Large intestine (tissue), 12 donors: Measurements from ENCODE around the gene PDIA6. TPM values are rescaled to one million over a fixed set of nuclear protein-coding genes. Genes with fewer than 3 reads are reported as not detected.

Source experiments
- DNase-seq, 2 donors: peaks; one replicate each; pipeline versions ENCODE4 v3.0.0 to v3.0.0-alpha.2; 2013
- H3K27ac ChIP-seq: one replicate; pipeline ENCODE4 v1.5.1; 2013; ENCODE audit warnings: low read length
- H3K27me3 ChIP-seq: 2 replicates; pipeline ENCODE4 v1.6.1; 2013; ENCODE audit warnings: low read length; ENCODE audit not compliant: control insufficient read depth, insufficient read depth
- H3K36me3 ChIP-seq: 2 replicates; pipeline ENCODE4 v1.6.1; 2013; ENCODE audit warnings: low read length; ENCODE audit not compliant: control insufficient read depth, insufficient read depth
- H3K4me1 ChIP-seq: one replicate; pipeline ENCODE4 v1.6.1; 2013; ENCODE audit warnings: low read length; ENCODE audit not compliant: control insufficient read depth, insufficient read depth
- H3K4me3 ChIP-seq: one replicate; pipeline ENCODE4 v1.5.1; 2013; ENCODE audit warnings: low read length
- H3K9me3 ChIP-seq: one replicate; pipeline ENCODE4 v1.6.1; 2013; ENCODE audit warnings: mild to moderate bottlenecking, low read depth, low read length, moderate library complexity; ENCODE audit not compliant: control insufficient read depth
- WGBS: methylation state at CpG from one replicate; pipeline ENCODE4 v1.1.5; 2013; ENCODE audit warnings: low lambda C conversion rate; ENCODE audit not compliant: insufficient coverage; 5-methylcytosine and 5-hydroxymethylcytosine counted together
- long read RNA-seq, 11 donors: transcript quantifications; one replicate each; lab custom pipeline, GENCODE V29; 2026
- polyA plus RNA-seq: library from polyadenylated mRNA; unstranded; fragments of 120-200 nt; gene quantifications from one replicate; pipeline ENCODE4 v1.2.1, GENCODE V29; 2013

Gene PDIA6, protein sequence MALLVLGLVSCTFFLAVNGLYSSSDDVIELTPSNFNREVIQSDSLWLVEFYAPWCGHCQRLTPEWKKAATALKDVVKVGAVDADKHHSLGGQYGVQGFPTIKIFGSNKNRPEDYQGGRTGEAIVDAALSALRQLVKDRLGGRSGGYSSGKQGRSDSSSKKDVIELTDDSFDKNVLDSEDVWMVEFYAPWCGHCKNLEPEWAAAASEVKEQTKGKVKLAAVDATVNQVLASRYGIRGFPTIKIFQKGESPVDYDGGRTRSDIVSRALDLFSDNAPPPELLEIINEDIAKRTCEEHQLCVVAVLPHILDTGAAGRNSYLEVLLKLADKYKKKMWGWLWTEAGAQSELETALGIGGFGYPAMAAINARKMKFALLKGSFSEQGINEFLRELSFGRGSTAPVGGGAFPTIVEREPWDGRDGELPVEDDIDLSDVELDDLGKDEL
- polyA plus RNA-seq: 258 TPM
- long read RNA-seq, donor 1, transcript PDIA6-201 (13 exons, 2,338 nt): major isoform, 77 of 94 reads
- long read RNA-seq, donor 1, partial matches to known transcripts: 17 of 94 reads
- long read RNA-seq, donor 1, other reads (novel, unspliced or antisense): 0 of 94 reads
- long read RNA-seq, donor 2, transcript PDIA6-201 (13 exons, 2,338 nt): major isoform, 122 of 201 reads
- long read RNA-seq, donor 2, partial matches to known transcripts: 74 of 201 reads
- long read RNA-seq, donor 2, other reads (novel, unspliced or antisense): 5 of 201 reads
- long read RNA-seq, donor 3: 0 reads
- long read RNA-seq, donor 4, transcript PDIA6-201 (13 exons, 2,338 nt): major isoform, 15 of 15 reads
- long read RNA-seq, donor 4, partial matches to known transcripts: 0 of 15 reads
- long read RNA-seq, donor 4, other reads (novel, unspliced or antisense): 0 of 15 reads
- long read RNA-seq, donor 5, transcript PDIA6-201 (13 exons, 2,338 nt): major isoform, 81 of 90 reads
- long read RNA-seq, donor 5, partial matches to known transcripts: 9 of 90 reads
- long read RNA-seq, donor 5, other reads (novel, unspliced or antisense): 0 of 90 reads
- long read RNA-seq, donor 6, transcript PDIA6-201 (13 exons, 2,338 nt): major isoform, 120 of 181 reads
- long read RNA-seq, donor 6, partial matches to known transcripts: 60 of 181 reads
- long read RNA-seq, donor 6, other reads (novel, unspliced or antisense): 0 of 181 reads
- long read RNA-seq, donor 7, transcript PDIA6-201 (13 exons, 2,338 nt): major isoform, 60 of 71 reads
- long read RNA-seq, donor 7, partial matches to known transcripts: 11 of 71 reads
- long read RNA-seq, donor 7, other reads (novel, unspliced or antisense): 0 of 71 reads
- long read RNA-seq, donor 8, transcript PDIA6-201 (13 exons, 2,338 nt): major isoform, 167 of 228 reads
- long read RNA-seq, donor 8, partial matches to known transcripts: 61 of 228 reads
- long read RNA-seq, donor 8, other reads (novel, unspliced or antisense): 0 of 228 reads
- long read RNA-seq, donor 9, transcript PDIA6-201 (13 exons, 2,338 nt): major isoform, 87 of 135 reads
- long read RNA-seq, donor 9, partial matches to known transcripts: 47 of 135 reads
- long read RNA-seq, donor 9, other reads (novel, unspliced or antisense): 0 of 135 reads
- long read RNA-seq, donor 10, transcript PDIA6-201 (13 exons, 2,338 nt): major isoform, 157 of 204 reads
- long read RNA-seq, donor 10, partial matches to known transcripts: 41 of 204 reads
- long read RNA-seq, donor 10, other reads (novel, unspliced or antisense): 5 of 204 reads
- long read RNA-seq, donor 11, transcript PDIA6-201 (13 exons, 2,338 nt): major isoform, 111 of 124 reads
- long read RNA-seq, donor 11, partial matches to known transcripts: 13 of 124 reads
- long read RNA-seq, donor 11, other reads (novel, unspliced or antisense): 0 of 124 reads

- peak; percentile 96 to 98 for DNase-seq
- Histone ChIP-seq H3K4me1 (peaks cover 15% of the 10 kb centered on the region), H3K9me3 (no peaks in the 10 kb centered on the region), H3K27ac (peak within 1 kb of the TSS; percentile 67), H3K4me3 (peak within 1 kb of the TSS; percentile 79), H3K36me3 (no peaks in the 10 kb centered on the region), H3K27me3 (peaks cover 6% of the 10 kb centered on the region)
- no CpG with 5 or more reads among the region's 98 CpGs for WGBS
Measured at GRCh38 chr2:10812362-10813162, at the start of gene PDIA6. Gene PDIA6 (minus strand): TSS chr2:10812785. CDS start chr2:10812696, 89 bp downstream.

GRCh38 chr2:10862330-10862729 is 49.7 kb upstream of the PDIA6 start:
- DNase-seq: no peak
- H3K4me3 ChIP-seq: no peak overlapping the region
- H3K9me3 ChIP-seq: no peaks in the 10 kb centered on the region
- H3K36me3 ChIP-seq: no peaks in the 10 kb centered on the region
- WGBS: no CpG with 5 or more reads among the region's 10 CpGs
- H3K27ac ChIP-seq: no peak overlapping the region
- H3K27me3 ChIP-seq: peaks cover 19% of the 10 kb centered on the region
- H3K4me1 ChIP-seq: no peaks in the 10 kb centered on the region

DNA sequence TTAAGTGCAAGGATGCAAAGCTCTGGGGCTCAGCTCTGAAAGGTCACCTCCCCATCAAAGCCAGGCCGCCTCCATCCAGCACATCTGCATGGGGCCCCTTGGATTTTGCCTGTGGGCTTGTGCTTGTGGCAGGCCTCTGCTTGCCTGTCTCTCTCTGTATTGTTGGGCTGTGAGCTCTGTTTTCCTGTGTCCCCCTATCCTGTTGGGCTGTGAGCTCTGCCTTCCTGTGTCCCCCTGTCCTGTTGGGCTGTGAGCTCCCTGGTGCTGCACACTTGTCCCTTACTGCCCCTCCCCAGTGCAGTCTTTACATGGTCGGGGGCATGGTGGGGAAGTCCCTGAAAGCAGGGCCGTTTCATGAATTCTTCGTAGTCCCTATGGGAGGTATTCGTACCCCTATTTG is 49.2 kb upstream of the PDIA6 start:
- Histone ChIP-seq H3K27me3 (peaks cover 19% of the 10 kb centered on the region), H3K27ac (no peak overlapping the region), H3K4me1 (no peaks in the 10 kb centered on the region), H3K4me3 (no peak overlapping the region), H3K9me3 (no peaks in the 10 kb centered on the region), H3K36me3 (no peaks in the 10 kb centered on the region)
- DNase-seq: no peak
- WGBS: 80% methylated on average over 1 of the region's 5 CpGs

DNA sequence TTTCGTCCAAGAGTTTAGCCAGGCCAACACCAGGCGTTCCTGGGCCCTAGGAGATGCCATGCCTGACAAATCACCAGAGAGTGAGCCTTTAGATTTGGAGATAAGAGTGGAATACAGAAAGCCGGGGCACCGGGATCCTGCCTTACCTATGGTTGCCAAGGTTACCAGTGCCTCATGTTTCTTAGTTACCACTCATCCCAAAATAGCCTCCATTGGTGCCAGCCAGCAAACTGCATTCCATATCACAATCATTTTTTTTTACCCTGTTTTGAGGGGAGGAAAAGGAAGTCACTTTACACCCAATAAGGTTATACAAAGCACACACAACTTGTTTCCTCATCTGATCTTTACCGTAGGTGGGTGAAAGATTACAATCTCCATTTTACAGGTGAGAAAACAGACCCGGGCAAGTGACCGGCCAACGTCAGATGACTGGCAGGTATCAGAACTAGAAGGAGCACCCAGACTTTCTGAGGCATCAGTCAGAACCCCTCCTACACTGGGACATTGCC is 48.3 kb upstream of the PDIA6 start:
- Histone ChIP-seq H3K4me3 (no peak overlapping the region), H3K9me3 (no peaks in the 10 kb centered on the region), H3K27me3 (peaks cover 19% of the 10 kb centered on the region), H3K4me1 (no peaks in the 10 kb centered on the region), H3K36me3 (no peaks in the 10 kb centered on the region), H3K27ac (no peak overlapping the region)
- DNase-seq: no peak
- WGBS: no CpG with 5 or more reads among the region's 8 CpGs

GRCh38 chr2:10860081-10860813 is 47.7 kb upstream of the PDIA6 start:
- Histone ChIP-seq H3K9me3 (no peaks in the 10 kb centered on the region), H3K4me1 (no peaks in the 10 kb centered on the region), H3K27me3 (peaks cover 14% of the 10 kb centered on the region), H3K4me3 (no peak overlapping the region), H3K27ac (no peak overlapping the region), H3K36me3 (no peaks in the 10 kb centered on the region)
- no peak for DNase-seq
- WGBS: 100% methylated on average over 1 of the region's 13 CpGs

DNA sequence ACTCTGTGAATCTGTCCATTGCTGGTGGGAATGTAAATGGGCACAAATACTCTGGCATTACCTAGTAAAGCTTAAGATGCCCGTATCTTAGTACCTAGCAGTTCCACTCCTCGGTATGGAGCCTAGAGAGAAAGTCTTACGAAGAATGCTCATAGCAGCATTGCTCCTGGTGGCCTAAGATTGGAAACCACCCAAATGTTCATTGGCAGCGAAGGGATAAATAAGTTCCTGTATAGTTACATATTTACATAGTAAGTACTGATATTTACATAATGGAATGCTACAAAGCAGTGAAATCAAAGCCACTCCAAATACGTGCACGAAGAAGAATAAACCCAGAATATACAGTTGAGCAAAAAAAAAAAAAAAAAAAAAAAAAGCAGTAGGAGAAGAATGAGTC is 46.7 kb upstream of the PDIA6 start:
- Histone ChIP-seq H3K4me3 (no peak overlapping the region), H3K36me3 (no peaks in the 10 kb centered on the region), H3K27ac (no peak overlapping the region), H3K27me3 (peaks cover 8% of the 10 kb centered on the region), H3K9me3 (no peaks in the 10 kb centered on the region), H3K4me1 (no peaks in the 10 kb centered on the region)
- DNase-seq: no peak
- WGBS: 93% methylated on average over 2 of the region's 6 CpGs

DNA sequence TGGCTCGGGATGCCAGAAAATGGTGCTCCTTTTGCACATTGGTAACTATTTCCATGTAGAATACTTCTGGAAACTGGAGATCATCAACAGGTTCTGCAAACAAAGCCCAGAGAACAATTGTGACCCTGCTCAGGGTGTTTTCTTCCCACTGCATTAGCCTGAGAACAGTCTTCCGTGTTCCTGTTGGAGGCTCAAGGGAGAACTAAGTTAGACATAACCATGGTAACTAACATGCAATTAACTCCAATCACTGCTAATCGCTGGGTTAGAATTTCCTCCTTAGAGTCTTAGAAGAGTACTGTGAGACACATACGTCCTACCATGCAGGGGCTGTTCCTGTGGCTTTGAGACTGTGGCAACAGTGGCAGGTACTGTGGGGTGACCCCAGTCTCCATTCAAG is 36.0 kb upstream of the PDIA6 start:
- no peaks in the 10 kb centered on the region for H3K4me1 ChIP-seq
- no peak for DNase-seq
- H3K4me3 ChIP-seq: no peak overlapping the region
- H3K27ac ChIP-seq: no peak overlapping the region
- no peaks in the 10 kb centered on the region for H3K9me3 ChIP-seq
- no peaks in the 10 kb centered on the region for H3K36me3 ChIP-seq
- no CpG with 5 or more reads among the region's 4 CpGs for WGBS
- no peaks in the 10 kb centered on the region for H3K27me3 ChIP-seq

DNA sequence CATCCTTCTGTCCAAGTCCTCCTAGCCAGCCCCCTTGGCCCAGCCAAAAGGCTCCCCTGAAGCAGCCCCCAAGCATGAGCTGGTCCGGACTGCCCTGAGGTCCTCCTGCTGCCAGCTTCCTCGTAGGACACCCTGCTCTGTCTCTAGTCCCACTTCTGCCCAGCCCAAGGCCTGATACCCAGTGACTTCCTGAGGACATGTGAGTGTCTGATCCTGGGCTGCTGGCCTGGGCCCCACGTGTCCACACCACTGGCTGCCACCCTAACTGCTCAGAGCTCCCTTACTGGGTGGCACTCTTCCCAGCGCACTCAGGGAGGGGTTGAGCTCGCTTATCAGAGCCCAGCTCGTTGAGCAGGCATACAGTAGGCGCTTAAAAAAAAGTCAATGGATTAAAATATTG is 34.4 kb upstream of the PDIA6 start:
- H3K27ac ChIP-seq: no peak overlapping the region

More for the DNA sequence above, 34.4 kb upstream of the PDIA6 start:
- Histone ChIP-seq H3K4me1 (no peaks in the 10 kb centered on the region), H3K4me3 (no peak overlapping the region), H3K36me3 (no peaks in the 10 kb centered on the region), H3K9me3 (peaks cover under 1% of the 10 kb centered on the region), H3K27me3 (no peaks in the 10 kb centered on the region)
- no peak for DNase-seq
- WGBS: 79% methylated on average over 3 of the region's 7 CpGs
